A549 treated with dexamethasone at 1 μM for 4 hours (cell line): ENCODE results near the gene SPATA31D4. TPM values are rescaled to one million over a fixed set of nuclear protein-coding genes. Genes with fewer than 3 reads are reported as not detected.

Experiments
- total RNA-seq: library from RNA; stranded (reverse); fragments of 200-300 nt; extraction: Qiagen RNA extraction; gene quantifications from 5 replicates; pipeline ENCODE4 v1.2.3, GENCODE V29; 2022

SPATA31D4 gene
- total RNA-seq, result not detected in 5 replicates

DNA sequence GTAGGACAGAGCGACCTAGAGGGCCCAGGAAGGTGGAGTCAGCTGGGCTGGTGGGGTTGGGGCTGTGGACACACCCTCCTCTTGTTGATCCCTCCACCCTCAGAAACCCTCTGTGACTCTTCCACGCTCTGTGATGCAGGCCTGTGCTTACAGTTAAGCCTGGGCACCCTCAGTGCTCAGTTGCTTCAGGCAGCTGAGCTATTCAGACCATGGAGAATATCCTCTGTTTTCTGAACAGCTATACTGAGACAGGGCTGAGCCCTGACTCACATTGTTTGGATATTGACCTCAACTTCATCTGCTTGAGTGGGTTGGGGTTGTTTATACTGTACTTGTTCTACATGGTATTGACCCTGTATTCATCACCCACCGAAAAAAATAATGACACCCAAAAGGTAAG, at the start of gene SPATA31D4:
TSS of gene SPATA31D4 (plus strand) at position 124 of the 400 bp plus-strand sequence. CDS start at position 210, 86 bp downstream.

DNA sequence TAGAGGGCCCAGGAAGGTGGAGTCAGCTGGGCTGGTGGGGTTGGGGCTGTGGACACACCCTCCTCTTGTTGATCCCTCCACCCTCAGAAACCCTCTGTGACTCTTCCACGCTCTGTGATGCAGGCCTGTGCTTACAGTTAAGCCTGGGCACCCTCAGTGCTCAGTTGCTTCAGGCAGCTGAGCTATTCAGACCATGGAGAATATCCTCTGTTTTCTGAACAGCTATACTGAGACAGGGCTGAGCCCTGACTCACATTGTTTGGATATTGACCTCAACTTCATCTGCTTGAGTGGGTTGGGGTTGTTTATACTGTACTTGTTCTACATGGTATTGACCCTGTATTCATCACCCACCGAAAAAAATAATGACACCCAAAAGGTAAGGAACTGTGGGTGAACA, 15.2 kb downstream of the SPATA31D4 start, which contains the start of gene SPATA31D3:
TSS of gene SPATA31D3 (plus strand) at position 108 of the 400 bp plus-strand sequence. CDS start at position 194, 86 bp downstream.

Other genes with a start within 250 kb of the SPATA31D4 start
- 77.0 to 86.8 TPM (median 81.4 TPM) in 5 replicates for gene TLE1, start 238.9 kb upstream of the SPATA31D4 start, total RNA-seq
- gene SPATA31D3, start 15.1 kb downstream of the SPATA31D4 start, total RNA-seq, result not detected in 5 replicates
- not detected in 5 replicates for gene SPATA31D1, start 60.3 kb downstream of the SPATA31D4 start, total RNA-seq